B cell (primary cell): ENCODE data around the gene POLL. TPM values are rescaled to one million over a fixed set of nuclear protein-coding genes. Genes with fewer than 3 reads are reported as not detected.

Experiments
- ATAC-seq: fragments of 200-7000 bp; cut with Tn5 transposase; one replicate; pipeline ENCODE4 v1.10.0; 2021; ENCODE audit warnings: low read depth, mild to moderate bottlenecking, moderate number of reproducible peaks, moderate library complexity
- CTCF ChIA-PET: fragments of 350-600 bp; sonication (Branson Sonifier 250); formaldehyde crosslinking; loops from one replicate; lab custom pipeline; 2021; ENCODE audit warnings: antibody characterized with exemption, inconsistent platforms; lab: Charles Lee
- POLR2A ChIA-PET: fragments of 350-600 bp; sonication (Branson Sonifier 250); formaldehyde crosslinking; loops from one replicate; lab custom pipeline; 2021; ENCODE audit warnings: antibody characterized with exemption; lab: Charles Lee
- DNase-seq: peaks from one replicate; pipeline ENCODE4 v3.0.0; 2013
- H2AFZ ChIP-seq: 2 replicates; pipeline ENCODE4 v1.6.1; 2012; ENCODE audit warnings: mild to moderate bottlenecking, low read depth, low read length; ENCODE audit not compliant: insufficient read depth, poor library complexity, severe bottlenecking
- H3K27ac ChIP-seq, 2 donors: 1 replicate in 1 of 2; 2 replicates in 1 of 2; pipeline ENCODE4 v1.5.1; 2012 to 2013; ENCODE audit warnings: low read length in 2 of 2, mild to moderate bottlenecking in 2 of 2, moderate library complexity in 1 of 2
- H3K27me3 ChIP-seq, 4 experiments: fragments of 200-600 bp in 1 of 4; sonication (generic) in 1 of 4; replicated peaks in 1 of 4; 1 replicate in 2 of 4; 2 replicates in 2 of 4; pipeline versions ENCODE4 v1.6.1 to v1.7.0; 2013 to 2016; ENCODE audit warnings: low read length in 3 of 4, mild to moderate bottlenecking in 2 of 4, mixed read lengths in 1 of 4, moderate library complexity in 1 of 4; ENCODE audit not compliant: insufficient read depth in 4 of 4, control insufficient read depth in 3 of 4; ENCODE audit errors: control extremely low read depth in 1 of 4
- H3K36me3 ChIP-seq, 2 experiments: replicated peaks in 1 of 2; 1 replicate in 1 of 2; 2 replicates in 1 of 2; pipeline versions ENCODE4 v1.6.1 to v1.7.1; 2013; ENCODE audit warnings: low read length in 1 of 2; ENCODE audit not compliant: insufficient read depth in 2 of 2, control insufficient read depth in 1 of 2; ENCODE audit errors: control extremely low read depth in 1 of 2, extremely low read depth in 1 of 2
- H3K4me1 ChIP-seq, 2 donors: fragments of 200-600 bp in 1 of 2; sonication (generic) in 1 of 2; 1 replicate in 1 of 2; 2 replicates in 1 of 2; pipeline versions ENCODE4 v1.5.1 to v1.6.1; 2013 to 2017; ENCODE audit warnings: low read length in 2 of 2; ENCODE audit not compliant: control insufficient read depth in 2 of 2, insufficient read depth in 2 of 2
- H3K4me2 ChIP-seq: replicated peaks from 2 replicates; pipeline ENCODE3; 2012; ENCODE audit warnings: mild to moderate bottlenecking, low read depth, low read length; ENCODE audit not compliant: poor library complexity, severe bottlenecking
- H3K4me3 ChIP-seq, 5 experiments: fragments of 200-600 bp in 1 of 5; sonication (generic) in 1 of 5; 1 replicate in 3 of 5; 2 replicates in 2 of 5; pipeline versions ENCODE4 v1.5.1 to v1.7.0; 2011 to 2016; ENCODE audit warnings: low read length in 4 of 5, mild to moderate bottlenecking in 4 of 5, low read depth in 2 of 5, control low read depth in 1 of 5, moderate library complexity in 1 of 5; ENCODE audit not compliant: insufficient read depth in 1 of 5; ENCODE audit errors: control extremely low read depth in 1 of 5, extremely low read depth in 1 of 5
- H3K79me2 ChIP-seq: fragments of 200-600 bp; sonication (generic); one replicate; pipeline ENCODE4 v1.6.0; 2016; ENCODE audit warnings: low read length; ENCODE audit not compliant: control insufficient read depth, insufficient read depth
- H3K9ac ChIP-seq: fragments of 200-600 bp; sonication (generic); 2 replicates; pipeline ENCODE4 v1.6.1; 2017; ENCODE audit warnings: mild to moderate bottlenecking, low read length, moderate library complexity
- H3K9me3 ChIP-seq, 3 donors: one replicate each; pipeline versions ENCODE4 v1.6.1 to v1.7.1; 2013; ENCODE audit warnings: low read length in 2 of 3; ENCODE audit not compliant: control insufficient read depth in 2 of 3, insufficient read depth in 1 of 3; ENCODE audit errors: control extremely low read depth in 1 of 3
- H4K20me1 ChIP-seq: 2 replicates; pipeline ENCODE4 v1.6.0; 2012; ENCODE audit warnings: mild to moderate bottlenecking, low read length; ENCODE audit not compliant: insufficient read depth, control insufficient read depth, poor library complexity, severe bottlenecking
- H3K27ac Mint-ChIP-seq: one replicate; pipeline ENCODE4 v1.8.0; 2021; ENCODE audit warnings: mixed read lengths
- H3K27me3 Mint-ChIP-seq: one replicate; pipeline ENCODE4 v1.8.0; 2021; ENCODE audit warnings: mixed read lengths
- H3K4me1 Mint-ChIP-seq: one replicate; pipeline ENCODE4 v1.8.0; 2021; ENCODE audit warnings: mixed read lengths
- H3K4me3 Mint-ChIP-seq: one replicate; pipeline ENCODE4 v1.8.0; 2021; ENCODE audit warnings: mixed read lengths
- H3K9me3 Mint-ChIP-seq: one replicate; pipeline ENCODE4 v1.8.0; 2022; ENCODE audit warnings: mixed read lengths; ENCODE audit not compliant: insufficient read depth
- EZH2 ChIP-seq: IDR thresholded peaks from 2 replicates; pipeline ENCODE4 v1.6.1; 2012; ENCODE audit warnings: borderline replicate concordance, low read depth, mild to moderate bottlenecking, moderate library complexity, low read length; ENCODE audit not compliant: insufficient read depth, poor library complexity, severe bottlenecking
- WGBS: methylation state at CpG from one replicate; pipeline ENCODE4 v1.1.5; 2013; ENCODE audit warnings: missing lambda C conversion rate; ENCODE audit not compliant: insufficient coverage; 5-methylcytosine and 5-hydroxymethylcytosine counted together
- intact Hi-C: fragments of 100-400 bp; cut with micrococcal nuclease; formaldehyde crosslinking; loops from one replicate; pipeline ENCODE4 v1.10.0; 2022
- polyA plus RNA-seq: library from polyadenylated mRNA; depleted of rRNA; stranded (reverse); fragments of >200 nt; gene quantifications from 2 replicates; pipeline ENCODE4 v1.2.3, GENCODE V29; 2012
- total RNA-seq, 2 donors: library from RNA; stranded (reverse); fragments of 120-200 nt in 1 of 2; gene quantifications; 1 replicate in 1 of 2; 2 replicates in 1 of 2; pipeline versions ENCODE4 v1.2.3 to v1.2.4, GENCODE V29; 2013 to 2022
- TF ChIP-seq, protein P1 (sequence below): fragments of 200-600 bp; IDR thresholded peaks from one replicate; pipeline ENCODE4 v1.8.0; 2022; ENCODE audit warnings: antibody characterized with exemption, mild to moderate bottlenecking

POLL gene
- total and polyA plus RNA-seq, 2 donors (not counting 1 experiment from before 2014, with no cell fraction given): 46.0 to 46.7 TPM

DNA sequence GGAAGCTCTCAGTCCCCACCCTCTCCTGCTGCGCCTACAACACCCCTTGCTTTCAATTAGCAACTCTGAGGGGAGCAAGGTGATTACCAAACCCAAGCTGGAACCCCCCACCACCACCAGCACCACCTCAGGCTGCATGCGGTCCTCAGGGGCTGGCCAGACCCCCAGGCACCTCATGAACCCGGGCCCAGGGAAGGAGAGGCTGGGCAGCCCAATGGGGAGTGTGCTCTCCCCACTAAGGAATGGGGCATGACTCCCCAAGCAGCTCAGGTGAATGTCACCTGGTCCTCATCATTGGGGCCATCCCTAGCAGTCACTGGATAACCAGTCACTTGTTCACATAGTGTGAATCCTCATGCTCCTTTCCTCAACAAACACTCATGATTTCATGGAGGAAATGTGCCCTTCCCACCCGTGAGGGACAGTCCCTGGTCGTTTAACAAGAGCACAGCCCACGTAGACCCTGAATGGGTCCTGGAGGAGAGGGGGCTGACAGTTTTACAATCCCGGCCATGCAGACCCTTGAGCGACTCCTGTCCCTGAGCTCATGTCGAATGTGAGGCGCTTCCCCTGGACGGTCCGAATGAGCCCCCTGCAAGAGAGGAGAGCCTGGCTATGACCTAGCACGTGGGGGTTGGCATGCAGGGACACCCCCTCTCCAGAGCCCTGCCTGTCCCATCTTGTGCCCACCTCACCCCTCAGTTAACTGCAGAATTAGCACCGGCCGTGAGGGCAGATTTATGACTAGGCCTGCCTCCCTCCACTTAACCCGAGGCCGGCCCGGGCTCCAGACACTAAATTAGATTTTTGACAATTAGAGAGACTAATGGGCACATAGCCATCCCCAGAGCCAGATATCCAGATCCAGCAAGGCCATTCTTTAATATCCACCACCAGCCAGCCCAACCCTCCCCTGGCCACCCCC lies 29.1 kb downstream of the POLL start:
- H3K4me3 ChIP-seq: no peak overlapping the region
- DNase-seq (no peak), ATAC-seq (no peak)
- no peaks in the 10 kb centered on the region for H4K20me1 ChIP-seq
- TF ChIP-seq, protein P1, sequence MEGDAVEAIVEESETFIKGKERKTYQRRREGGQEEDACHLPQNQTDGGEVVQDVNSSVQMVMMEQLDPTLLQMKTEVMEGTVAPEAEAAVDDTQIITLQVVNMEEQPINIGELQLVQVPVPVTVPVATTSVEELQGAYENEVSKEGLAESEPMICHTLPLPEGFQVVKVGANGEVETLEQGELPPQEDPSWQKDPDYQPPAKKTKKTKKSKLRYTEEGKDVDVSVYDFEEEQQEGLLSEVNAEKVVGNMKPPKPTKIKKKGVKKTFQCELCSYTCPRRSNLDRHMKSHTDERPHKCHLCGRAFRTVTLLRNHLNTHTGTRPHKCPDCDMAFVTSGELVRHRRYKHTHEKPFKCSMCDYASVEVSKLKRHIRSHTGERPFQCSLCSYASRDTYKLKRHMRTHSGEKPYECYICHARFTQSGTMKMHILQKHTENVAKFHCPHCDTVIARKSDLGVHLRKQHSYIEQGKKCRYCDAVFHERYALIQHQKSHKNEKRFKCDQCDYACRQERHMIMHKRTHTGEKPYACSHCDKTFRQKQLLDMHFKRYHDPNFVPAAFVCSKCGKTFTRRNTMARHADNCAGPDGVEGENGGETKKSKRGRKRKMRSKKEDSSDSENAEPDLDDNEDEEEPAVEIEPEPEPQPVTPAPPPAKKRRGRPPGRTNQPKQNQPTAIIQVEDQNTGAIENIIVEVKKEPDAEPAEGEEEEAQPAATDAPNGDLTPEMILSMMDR: no peak
- no peak for TF ChIP-seq EZH2
- Mint-ChIP-seq H3K27ac (no peak overlapping the region), H3K4me3 (no peak overlapping the region), H3K4me1 (peaks cover 2% of the 10 kb centered on the region), H3K27me3 (peaks cover 13% of the 10 kb centered on the region), H3K9me3 (no peaks in the 10 kb centered on the region)
- CTCF ChIA-PET: no interaction called here
- POLR2A ChIA-PET: interaction anchor here (0.5 kb wide), 1 partner anchor 14 kb away, joined by 5 read pairs; no protein-coding TSS in a partner anchor
- H2AFZ ChIP-seq: no peak overlapping the region
- intact Hi-C loops: no loop called here
- no peaks in the 10 kb centered on the region for H3K9me3 ChIP-seq
- H3K9ac ChIP-seq: no peak overlapping the region
- H3K79me2 ChIP-seq: no peaks in the 10 kb centered on the region
- WGBS: 75% methylated on average over 17 of the region's 18 CpGs
- H3K4me1 ChIP-seq: no peaks in the 10 kb centered on the region
- no peak overlapping the region for H3K27ac ChIP-seq
- H3K27me3 ChIP-seq: no peaks in the 10 kb centered on the region
- no peak overlapping the region for H3K4me2 ChIP-seq
- H3K36me3 ChIP-seq: peaks cover 0 to 3% of the 10 kb centered on the region in 2 experiments

DNA sequence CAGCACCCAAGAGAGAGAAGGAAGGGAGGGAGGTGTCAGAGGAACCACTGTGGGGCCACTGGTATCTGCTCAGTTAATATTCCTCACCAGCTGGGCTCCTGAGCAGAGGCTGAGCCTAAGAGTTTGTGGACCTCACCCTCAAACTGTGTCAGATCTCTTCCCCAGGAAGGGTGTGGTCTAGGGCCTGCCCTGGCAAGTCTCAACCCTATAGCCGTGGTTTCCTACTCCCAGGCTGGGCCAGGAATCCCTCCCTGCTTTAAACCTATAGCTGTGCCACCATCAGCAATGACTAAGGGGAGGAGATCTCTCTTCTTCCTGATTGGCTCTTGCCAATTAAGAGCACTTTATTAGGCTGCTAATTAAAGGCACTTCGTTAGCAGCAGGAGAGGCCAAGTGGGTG lies 29.9 kb downstream of the POLL start:
- Mint-ChIP-seq H3K27me3 (peaks cover 6% of the 10 kb centered on the region), H3K27ac (no peak overlapping the region), H3K9me3 (no peaks in the 10 kb centered on the region), H3K4me1 (peaks cover 2% of the 10 kb centered on the region), H3K4me3 (no peak overlapping the region)
- H3K9ac ChIP-seq: no peak overlapping the region
- H3K4me2 ChIP-seq: no peak overlapping the region
- TF ChIP-seq, protein P1: no peak
- no peak for TF ChIP-seq EZH2
- ChIA-PET CTCF (no interaction called here), POLR2A (no interaction called here)
- no peaks in the 10 kb centered on the region for H3K79me2 ChIP-seq
- H2AFZ ChIP-seq: no peak overlapping the region
- H3K4me3 ChIP-seq: no peak overlapping the region
- no peaks in the 10 kb centered on the region for H3K4me1 ChIP-seq
- H3K9me3 ChIP-seq: no peaks in the 10 kb centered on the region
- H4K20me1 ChIP-seq: no peaks in the 10 kb centered on the region
- intact Hi-C loops: no loop called here
- H3K27me3 ChIP-seq: no peaks in the 10 kb centered on the region
- H3K36me3 ChIP-seq: peaks cover 0 to 3% of the 10 kb centered on the region in 2 experiments
- H3K27ac ChIP-seq: no peak overlapping the region
- 100% methylated on average over 1 of the region's 2 CpGs for WGBS
- ATAC-seq (no peak), DNase-seq (no peak)
